A549 (cell line): ENCODE data around the gene TF. TPM values are rescaled to one million over a fixed set of nuclear protein-coding genes. Genes with fewer than 3 reads are reported as not detected.

Experiments
- ATAC-seq, 2 experiments: fragments of 200-7000 bp in 1 of 2; fragments of >200 bp in 1 of 2; cut with Nextera tagmentation in 1 of 2; cut with Tn5 transposase in 1 of 2; 3 replicates each; pipeline versions ENCODE4 v1.8.0 to v1.9.1; 2018 to 2020; ENCODE audit warnings: mild to moderate bottlenecking in 1 of 2, moderate library complexity in 1 of 2
- CTCF ChIA-PET: fragments of 300-600 bp; sonication (Branson Sonifier 250); formaldehyde crosslinking; extraction: SDS; loops from one replicate; lab custom pipeline; 2021; ENCODE audit warnings: antibody characterized with exemption, inconsistent platforms; lab: Yijun Ruan, JAX
- POLR2A ChIA-PET: fragments of 350-600 bp; formaldehyde crosslinking; extraction: SDS; loops from one replicate; lab custom pipeline; 2021; ENCODE audit warnings: antibody characterized with exemption, inconsistent platforms; lab: Yijun Ruan, JAX
- DNase-seq, 2 experiments: peaks; one replicate each; pipeline versions ENCODE4 v3.0.0 to v3.0.0-alpha.2; 2011 to 2016; ENCODE audit warnings: low read depth in 1 of 2, low spot score in 1 of 2
- FAIRE-seq: peaks from 2 replicates; lab custom pipeline; 2011; peaks lifted over from hg19 to GRCh38; lab: Jason Lieb, UNC
- H3K27ac ChIP-seq, 2 experiments: fragments of >200 bp; sonication (Bioruptor Twin); formaldehyde crosslinking; 3 replicates each; pipeline ENCODE4 v1.5.1; 2016 to 2017
- H3K4me1 ChIP-seq: fragments of >200 bp; sonication (Bioruptor Twin); formaldehyde crosslinking; 3 replicates; pipeline ENCODE4 v1.6.1; 2016
- H3K4me2 ChIP-seq: fragments of >200 bp; sonication (Bioruptor Twin); formaldehyde crosslinking; 3 replicates; pipeline ENCODE4 v1.6.1; 2016
- H3K4me3 ChIP-seq: fragments of >200 bp; sonication (Bioruptor Twin); formaldehyde crosslinking; 3 replicates; pipeline ENCODE4 v1.5.1; 2016
- H3K9me3 ChIP-seq: fragments of >200 bp; sonication (Bioruptor Twin); formaldehyde crosslinking; 3 replicates; pipeline ENCODE4 v1.6.1; 2016
- BCL3 ChIP-seq: fragments of >200 bp; sonication (Bioruptor Twin); formaldehyde crosslinking; IDR thresholded peaks from 3 replicates; pipeline ENCODE4 v1.6.1; 2016
- CBX8 ChIP-seq: fragments of 200-600 bp; sonication (generic); IDR thresholded peaks from 2 replicates; pipeline ENCODE4 v1.6.1; 2016
- EHMT2 ChIP-seq: fragments of 200-600 bp; sonication (generic); IDR thresholded peaks from 2 replicates; pipeline ENCODE4 v1.6.1; 2016; ENCODE audit warnings: antibody characterized with exemption, low read depth, mild to moderate bottlenecking, moderate library complexity
- ESRRA ChIP-seq: fragments of 150-350 bp; IDR thresholded peaks from 2 replicates; pipeline ENCODE4 v1.6.1; 2014; ENCODE audit warnings: mild to moderate bottlenecking, low read length, borderline replicate concordance
- FOXS1 ChIP-seq: fragments of 250-450 bp; sonication (Bioruptor Pico); IDR thresholded peaks from 2 replicates; pipeline ENCODE4 v1.5.0; 2020; ENCODE audit warnings: mild to moderate bottlenecking, moderate library complexity
- HMGXB4 ChIP-seq: fragments of 250-450 bp; sonication (Bioruptor Pico); IDR thresholded peaks from 2 replicates; pipeline ENCODE4 v1.5.0; 2021; ENCODE audit warnings: mild to moderate bottlenecking, moderate library complexity, borderline replicate concordance
- HOXA7 ChIP-seq: fragments of 250-450 bp; sonication (Bioruptor Pico); IDR thresholded peaks from 2 replicates; pipeline ENCODE4 v1.5.0; 2020; ENCODE audit warnings: mild to moderate bottlenecking, moderate library complexity
- HOXB13 ChIP-seq: fragments of 250-450 bp; sonication (Bioruptor Pico); IDR thresholded peaks from 2 replicates; pipeline ENCODE4 v1.5.0; 2020; ENCODE audit warnings: low read depth, mild to moderate bottlenecking, moderate library complexity
- JUNB ChIP-seq: fragments of >200 bp; sonication (Bioruptor Twin); formaldehyde crosslinking; IDR thresholded peaks from 2 replicates; pipeline ENCODE4 v1.6.1; 2016
- MAZ ChIP-seq: fragments of 150-350 bp; IDR thresholded peaks from 2 replicates; pipeline ENCODE4 v1.6.1; 2014; ENCODE audit warnings: antibody characterized with exemption, low read depth, low read length, borderline replicate concordance
- NPAS2 ChIP-seq: fragments of 250-450 bp; sonication (Bioruptor Pico); IDR thresholded peaks from 2 replicates; pipeline ENCODE4 v1.8.0; 2022; ENCODE audit warnings: mild to moderate bottlenecking, moderate library complexity, borderline replicate concordance
- PBX3 ChIP-seq: IDR thresholded peaks from 2 replicates; pipeline ENCODE4 v1.6.1; 2012
- POLR2AphosphoS2 ChIP-seq: conservative IDR thresholded peaks from 2 replicates; pipeline ENCODE4 v1.6.1; 2012; ENCODE audit warnings: low read length, improper control_type of control experiment, inconsistent platforms
- RAD21 ChIP-seq, 2 experiments: fragments of >200 bp in 1 of 2; sonication (Bioruptor Twin) in 1 of 2; formaldehyde crosslinking in 1 of 2; IDR thresholded peaks in 1 of 2; conservative IDR thresholded peaks in 1 of 2; 2 replicates in 1 of 2; 3 replicates in 1 of 2; pipeline ENCODE4 v1.6.1; 2012 to 2018; ENCODE audit warnings: inconsistent platforms in 1 of 2
- RCOR1 ChIP-seq: fragments of 150-350 bp; IDR thresholded peaks from 2 replicates; pipeline ENCODE4 v1.6.1; 2014; ENCODE audit warnings: antibody characterized with exemption, low read length, low read depth
- REST ChIP-seq: fragments of 200-600 bp; sonication (generic); IDR thresholded peaks from 2 replicates; pipeline ENCODE4 v1.6.1; 2016; ENCODE audit warnings: antibody characterized with exemption, mild to moderate bottlenecking, moderate library complexity
- SREBF2 ChIP-seq: fragments of 450-650 bp; IDR thresholded peaks from 2 replicates; pipeline ENCODE4 v1.6.1; 2014; ENCODE audit warnings: mild to moderate bottlenecking, moderate library complexity
- USF2 ChIP-seq: fragments of 450-650 bp; IDR thresholded peaks from 2 replicates; pipeline ENCODE4 v1.6.1; 2014; ENCODE audit warnings: antibody characterized with exemption
- ZFP36 ChIP-seq: fragments of 450-650 bp; IDR thresholded peaks from 2 replicates; pipeline ENCODE4 v1.6.1; 2014; ENCODE audit warnings: borderline replicate concordance; ENCODE audit not compliant: partially characterized antibody
- ZNF302 ChIP-seq: fragments of 250-450 bp; sonication (Bioruptor Pico); IDR thresholded peaks from 2 replicates; pipeline ENCODE4 v1.9.0; 2021; ENCODE audit warnings: inconsistent platforms, mild to moderate bottlenecking, moderate library complexity
- WGBS: methylation state at CpG from one replicate; pipeline ENCODE4 v1.1.6; 2017; ENCODE audit errors: missing lambda C conversion rate; 5-methylcytosine and 5-hydroxymethylcytosine counted together
- polyA plus RNA-seq, 4 experiments: library from polyadenylated mRNA; depleted of rRNA in 3 of 4; stranded (reverse); fragments of >200 nt; fragmentation: RNase III in 1 of 4; extraction: RNeasy Plus Mini Kit Qiagen cat#74134 plus additional on column Dnase treatment in 1 of 4; gene quantifications; 2 replicates in 3 of 4; 3 replicates in 1 of 4; pipeline ENCODE4 v1.2.3, GENCODE V29; 2011 to 2017

TF gene
- polyA plus RNA-seq, 2 of the 4 experiments (the other 2 are of a cell fraction) = 0.53 to 10.5 TPM

- no peak for TF ChIP-seq NPAS2 (CRISPR knock-in tag)
Observed at GRCh38 chr3:133750259-133750656, 4.1 kb downstream of the TF start (continued).

GRCh38 chr3:133753107-133753778 lies 7.0 kb downstream of the TF start:
- CTCF ChIA-PET = no interaction called here
- Histone ChIP-seq H3K4me1 (no peaks in the 10 kb centered on the region), H3K27ac (no peak overlapping the region), H3K4me2 (no peak overlapping the region)
- ATAC-seq (no peak), FAIRE-seq (no peak)
- TF ChIP-seq EHMT2 (no peak), FOXS1 (CRISPR knock-in tag) (no peak), ZNF302 (CRISPR knock-in tag) (no peak), ZFP36 (no peak)
- TF ChIP-seq, all 56 proteins: peak for 0
- Histone ChIP-seq H3K4me3 (no peak overlapping the region), H3K9me3 (no peaks in the 10 kb centered on the region)
- WGBS = 89% methylated on average over 12 of the region's 13 CpGs
- no peak for DNase-seq
- POLR2A ChIA-PET = no interaction called here

GRCh38 chr3:133753779-133754164 lies 7.6 kb downstream of the TF start:
- no peak for FAIRE-seq
- H3K4me1 ChIP-seq = no peaks in the 10 kb centered on the region
- no peaks in the 10 kb centered on the region for H3K9me3 ChIP-seq
- no peak overlapping the region for H3K27ac ChIP-seq
- H3K4me3 ChIP-seq = no peak overlapping the region
- TF ChIP-seq FOXS1 (CRISPR knock-in tag) (no peak), RAD21 (conservative IDR thresholded peaks at IDR 0.05 in 1 of 2, IDR thresholded peaks at IDR 0.05 in 1 of 2) (no peak), MAZ (no peak), SREBF2 (no peak), HMGXB4 (CRISPR knock-in tag) (no peak), USF2 (no peak), ESRRA (no peak), HOXB13 (CRISPR knock-in tag) (no peak), HOXA7 (no peak), POLR2AphosphoS2 (no peak), RCOR1 (no peak), JUNB (no peak), CBX8 (no peak), BCL3 (no peak), REST (no peak), PBX3 (no peak)
- CTCF ChIA-PET = no interaction called here
- DNase-seq = no peak
- POLR2A ChIA-PET = no interaction called here
- ATAC-seq = no peak
- no peak overlapping the region for H3K4me2 ChIP-seq
- 67% methylated on average over 1 of the region's 1 CpG for WGBS
